Skin of body (tissue), 2 donors: Measurements from ENCODE around the gene SART3. TPM values are rescaled to one million over a fixed set of nuclear protein-coding genes. Genes with fewer than 3 reads are reported as not detected.
"Not testable (repeated sequence)": the region's sequence is repeated elsewhere in the genome, so short reads cannot be mapped to it uniquely, and the experiment has no call there.

Experiments used
- DNase-seq: peaks from one replicate; lab custom pipeline; 2025; lab: John Stamatoyannopoulos, UW
- total RNA-seq: library from RNA; depleted of rRNA; stranded (reverse); fragments of >200 nt; gene quantifications from one replicate; pipeline ENCODE4 v1.2.3, GENCODE V29; 2014

Gene SART3
- total RNA-seq, 1 donor from 2014 or later, result 88.6 TPM

DNA sequence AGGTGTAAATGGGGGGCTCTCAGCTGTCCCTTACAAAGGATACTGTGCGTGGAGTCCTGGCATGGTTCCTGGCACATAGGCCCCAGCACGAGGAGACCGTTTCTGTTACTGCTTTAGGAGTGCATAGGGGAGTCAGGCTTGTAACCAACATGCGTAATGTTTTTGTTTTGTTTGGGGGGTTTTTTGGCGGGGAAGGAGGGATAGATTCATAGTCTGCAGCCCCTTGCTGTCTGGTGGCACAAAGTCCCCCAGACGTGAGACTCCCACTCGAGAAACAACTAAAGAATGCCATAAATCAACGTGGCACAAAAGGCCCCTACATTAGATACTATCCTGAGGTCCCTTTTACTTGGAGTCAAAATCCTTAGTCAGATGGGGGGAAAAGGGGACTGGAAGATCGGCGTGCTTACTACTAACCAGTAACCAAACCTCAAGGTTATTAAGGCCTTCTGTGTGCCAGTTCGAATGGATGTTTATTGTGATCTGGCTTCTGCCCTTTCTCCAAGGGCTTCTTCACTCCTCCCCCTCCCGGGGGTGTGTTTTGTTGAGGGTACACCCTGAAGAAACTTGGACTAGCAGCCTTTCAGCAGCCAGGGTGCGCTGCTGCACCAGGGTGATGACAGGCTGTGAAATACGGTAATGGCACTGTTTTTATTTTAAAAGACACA is 2.3 kb upstream of the SART3 start:
- DNase-seq, result peak; percentile 79

DNA sequence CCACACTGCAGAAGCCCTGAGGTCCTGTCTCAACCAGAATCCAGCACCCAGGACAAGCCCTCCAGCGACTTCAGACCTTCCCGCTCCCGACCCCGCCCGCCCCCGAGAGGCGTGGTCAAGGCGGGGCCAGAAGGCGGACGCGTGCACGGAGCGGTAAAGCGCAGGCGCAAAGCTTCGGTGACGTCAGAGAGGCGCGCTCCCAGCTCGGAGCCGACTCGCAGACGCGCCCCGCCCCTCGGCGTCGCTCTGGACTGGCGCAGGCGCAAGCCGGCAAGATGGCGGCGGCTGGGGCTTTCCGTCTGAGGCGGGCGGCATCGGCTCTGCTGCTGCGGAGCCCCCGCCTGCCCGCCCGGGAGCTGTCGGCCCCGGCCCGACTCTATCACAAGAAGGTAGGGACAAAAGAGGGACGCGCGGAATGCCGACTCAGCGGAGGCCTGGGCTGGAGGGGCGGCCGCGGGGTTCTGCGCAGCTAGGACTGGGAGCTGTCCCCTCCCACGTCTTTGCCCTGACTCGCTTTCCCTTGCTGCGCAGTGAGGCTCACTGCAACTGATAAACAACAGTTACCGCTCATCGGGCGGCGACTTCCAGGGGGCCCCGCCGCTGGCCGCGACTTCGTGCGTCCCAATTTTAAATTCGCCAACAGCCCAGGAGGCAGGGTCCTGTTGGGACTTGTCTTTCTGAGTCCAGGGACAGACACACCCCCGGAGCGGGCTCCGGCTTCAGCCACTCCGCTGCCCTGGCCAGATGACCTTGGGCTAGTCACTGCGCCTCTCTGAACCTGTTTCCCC is 1.6 kb upstream of the SART3 start, which contains the start of gene ISCU:
ISCU (plus strand) TSS at position 249 of the 788 bp plus-strand sequence; CDS start at position 276, 27 bp downstream.
- DNase-seq, result peak; percentile 99

DNA sequence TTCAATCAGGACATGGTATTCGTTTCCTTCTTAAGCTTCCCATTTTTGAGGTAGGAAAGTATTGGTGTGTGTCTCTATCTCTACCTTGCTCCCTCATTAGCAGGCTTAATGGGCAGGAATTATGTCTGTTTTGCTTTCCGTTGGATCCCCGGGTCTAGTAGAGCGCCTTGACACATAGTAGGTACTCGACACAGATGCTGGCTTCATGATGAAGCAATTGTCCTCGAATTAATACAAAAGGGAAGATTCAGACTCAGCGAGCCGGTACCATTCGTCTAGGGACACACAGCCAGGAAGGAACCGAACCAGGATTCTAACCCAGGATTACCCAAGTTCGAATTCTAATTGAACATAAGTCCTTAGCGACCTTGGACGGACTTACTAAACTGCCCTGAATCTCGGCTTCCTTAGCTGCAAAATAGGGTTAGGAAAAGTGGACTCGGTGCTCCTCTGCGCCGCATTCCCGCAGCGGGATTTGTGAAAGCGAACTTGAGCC is 927 bp upstream of the SART3 start:
- peak; percentile 80 for DNase-seq

GRCh38 chr12:108560321-108560721 is 652 bp downstream of the SART3 start:
- no peak for DNase-seq

GRCh38 chr12:108559748-108560147 is 1.2 kb downstream of the SART3 start:
- no peak for DNase-seq

- DNase-seq, result no peak
Observed at GRCh38 chr12:108559007-108559655, 1.8 kb downstream of the SART3 start.

DNA sequence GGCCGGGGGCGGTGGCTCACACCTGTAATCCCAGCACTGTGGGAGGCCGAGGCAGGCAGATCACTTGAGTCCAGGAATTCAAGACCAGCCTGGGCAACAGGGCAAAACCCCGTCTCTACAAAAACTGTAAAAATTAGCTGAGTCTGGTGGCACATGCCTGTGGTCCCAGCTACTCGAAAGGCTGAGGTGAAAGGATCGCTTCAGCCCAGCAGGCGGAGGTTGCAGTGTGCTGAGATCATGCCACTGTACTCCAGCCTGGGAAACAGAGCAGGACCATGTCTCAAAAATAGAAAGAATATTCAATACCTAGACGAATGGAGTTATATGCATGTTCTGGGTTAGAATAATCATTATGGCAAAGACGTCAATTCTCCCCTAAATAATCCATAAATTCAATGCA is 5.6 kb downstream of the SART3 start:
- DNase-seq, result not testable (repeated sequence)

DNA sequence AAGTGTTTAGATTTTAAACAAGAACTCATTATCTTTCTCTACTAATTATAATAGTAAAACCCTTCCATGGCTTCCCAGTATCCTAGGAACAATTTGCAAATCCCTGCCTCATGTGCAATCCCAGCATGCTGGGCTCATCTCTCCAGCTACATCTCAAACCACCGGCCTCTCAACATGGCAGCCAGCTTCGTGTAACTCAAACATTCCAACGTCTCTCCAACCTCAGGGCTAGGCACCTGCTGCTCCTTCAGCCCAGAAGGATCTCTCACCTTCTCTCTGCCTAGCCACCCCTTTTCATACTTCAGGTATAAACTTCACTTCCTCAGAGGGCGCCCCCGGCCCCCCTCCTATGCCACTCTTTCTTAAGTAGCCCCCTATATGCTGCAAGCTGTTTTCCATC is 7.2 kb downstream of the SART3 start:
- no peak for DNase-seq

DNA sequence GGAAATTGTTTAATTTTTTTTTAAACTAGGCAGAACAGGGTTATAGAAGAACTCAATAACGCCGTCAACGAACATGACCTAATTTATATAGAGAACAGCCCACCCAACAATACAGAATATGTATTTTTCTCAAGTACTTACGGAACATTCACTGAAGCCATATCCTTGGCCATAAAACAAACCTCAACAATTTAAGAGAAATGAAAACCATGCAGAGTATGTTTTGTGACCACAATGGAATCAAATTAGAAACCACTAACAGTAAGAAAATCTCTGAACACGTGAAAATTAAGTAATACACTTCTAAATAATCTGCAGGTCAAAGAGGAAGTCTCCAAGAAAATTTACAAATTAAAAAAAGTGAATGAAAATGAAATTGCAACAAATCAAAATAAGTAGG is 9.4 kb downstream of the SART3 start:
- no peak for DNase-seq

DNA sequence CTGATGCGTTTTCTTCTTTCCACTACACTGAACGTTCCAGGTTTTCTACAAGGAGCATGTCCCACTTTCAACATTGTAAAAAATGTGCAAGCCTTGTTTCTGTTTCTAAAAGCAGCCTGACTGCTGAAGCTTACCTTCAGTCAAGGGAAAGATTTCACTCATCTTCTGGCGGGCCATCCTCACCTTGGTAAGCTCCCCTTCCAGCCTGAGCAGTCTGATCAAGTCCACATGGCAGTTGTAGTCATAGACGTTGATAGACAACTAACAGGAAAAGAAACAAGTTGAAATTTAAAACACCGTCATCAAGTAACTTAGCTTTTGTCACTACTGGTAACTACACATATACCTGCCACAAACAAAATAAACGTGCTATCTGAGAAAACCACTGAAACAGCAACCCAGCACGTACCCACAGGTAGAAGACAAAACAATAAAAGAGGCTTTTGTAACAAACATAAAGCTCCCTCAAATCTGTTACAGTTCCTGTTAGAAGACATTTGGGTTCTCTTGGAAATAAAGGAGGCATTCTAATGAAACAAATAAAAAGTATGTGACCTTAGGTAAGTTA is 11.9 kb downstream of the SART3 start:
- no peak for DNase-seq

DNA sequence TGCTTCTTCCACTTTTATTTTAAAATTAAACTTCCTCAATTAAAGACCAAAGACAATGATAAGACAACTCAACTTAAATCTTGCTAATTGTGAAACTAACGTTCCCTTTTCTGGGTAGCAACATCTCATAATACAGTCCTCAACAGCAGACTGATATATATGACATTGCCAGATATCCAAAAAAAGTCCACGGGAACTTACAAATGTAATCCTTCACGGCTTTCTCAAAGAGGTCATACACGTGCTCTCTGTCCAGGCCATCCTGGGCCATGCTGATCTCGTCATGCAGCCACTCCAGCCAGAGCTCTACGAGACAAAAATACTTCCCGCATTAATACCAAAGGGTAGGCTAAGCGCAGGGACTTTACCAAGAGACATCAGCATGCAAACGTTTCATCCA is 13.3 kb downstream of the SART3 start:
- no peak for DNase-seq

GRCh38 chr12:108543652-108544051 is 17.3 kb downstream of the SART3 start:
- DNase-seq, result peak; percentile 69

DNA sequence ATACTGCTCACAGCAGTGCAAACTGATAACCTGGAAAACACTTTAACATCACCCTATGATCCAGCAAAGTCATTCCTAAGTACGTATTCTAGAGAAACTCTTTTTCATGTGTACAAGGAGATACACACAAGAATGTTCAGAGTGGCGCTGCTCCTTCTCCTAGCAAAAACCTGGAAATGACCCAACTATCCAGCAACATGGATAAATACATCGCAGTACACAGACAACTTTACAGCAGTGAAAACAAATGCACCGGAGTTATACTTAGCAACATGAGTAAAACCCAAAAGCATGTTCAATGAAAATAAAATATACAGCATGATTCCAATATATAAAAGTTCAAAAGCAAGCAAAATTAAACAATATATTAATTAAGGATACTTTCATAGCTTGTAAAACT is 18.7 kb downstream of the SART3 start:
- DNase-seq, result peak; percentile 11

DNA sequence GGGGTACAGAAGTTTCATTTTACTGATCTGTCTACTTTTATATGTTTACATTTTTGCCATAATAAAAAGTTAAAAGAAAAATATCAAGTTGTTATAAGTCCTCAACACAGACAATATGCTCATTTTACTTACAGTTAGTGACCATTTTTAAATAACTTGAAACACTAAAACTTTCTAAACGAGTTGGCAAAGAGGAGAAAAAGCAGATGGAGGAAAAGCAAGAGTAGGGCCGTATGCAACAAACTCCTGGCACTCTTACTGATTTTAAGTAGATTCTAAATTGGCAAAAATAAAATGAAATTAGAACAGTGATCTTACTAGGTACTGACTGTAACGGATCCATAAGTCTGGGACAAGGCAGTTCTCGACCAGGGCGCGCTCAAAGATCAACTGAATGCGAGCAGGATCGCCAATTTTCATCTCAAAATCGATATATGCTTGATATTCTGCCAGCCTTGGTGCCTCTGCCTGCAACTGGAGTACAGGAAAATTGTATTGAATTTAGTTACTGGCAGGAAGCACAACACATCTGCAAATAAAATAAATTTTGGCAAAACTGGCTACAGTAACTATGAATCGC is 22.3 kb downstream of the SART3 start:
- DNase-seq, result no peak

DNA sequence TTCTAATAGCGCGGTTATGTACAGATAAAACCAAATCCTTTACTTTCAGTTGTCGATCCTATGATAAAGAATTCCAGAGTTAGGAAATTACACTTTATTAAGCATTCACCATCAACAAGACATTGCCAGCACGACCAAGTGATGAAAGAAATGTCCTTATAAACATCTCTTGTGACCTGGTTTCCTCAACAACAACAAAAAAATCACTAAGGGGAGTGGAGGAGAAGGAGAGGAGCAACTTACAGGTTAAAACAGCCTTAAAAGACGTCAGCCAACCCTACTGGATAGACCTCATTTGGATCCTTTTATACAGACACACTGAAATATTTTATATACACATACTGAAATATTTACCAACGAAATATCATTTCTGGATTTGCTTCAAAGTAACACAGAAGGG is 22.8 kb downstream of the SART3 start:
- DNase-seq, result no peak

DNA sequence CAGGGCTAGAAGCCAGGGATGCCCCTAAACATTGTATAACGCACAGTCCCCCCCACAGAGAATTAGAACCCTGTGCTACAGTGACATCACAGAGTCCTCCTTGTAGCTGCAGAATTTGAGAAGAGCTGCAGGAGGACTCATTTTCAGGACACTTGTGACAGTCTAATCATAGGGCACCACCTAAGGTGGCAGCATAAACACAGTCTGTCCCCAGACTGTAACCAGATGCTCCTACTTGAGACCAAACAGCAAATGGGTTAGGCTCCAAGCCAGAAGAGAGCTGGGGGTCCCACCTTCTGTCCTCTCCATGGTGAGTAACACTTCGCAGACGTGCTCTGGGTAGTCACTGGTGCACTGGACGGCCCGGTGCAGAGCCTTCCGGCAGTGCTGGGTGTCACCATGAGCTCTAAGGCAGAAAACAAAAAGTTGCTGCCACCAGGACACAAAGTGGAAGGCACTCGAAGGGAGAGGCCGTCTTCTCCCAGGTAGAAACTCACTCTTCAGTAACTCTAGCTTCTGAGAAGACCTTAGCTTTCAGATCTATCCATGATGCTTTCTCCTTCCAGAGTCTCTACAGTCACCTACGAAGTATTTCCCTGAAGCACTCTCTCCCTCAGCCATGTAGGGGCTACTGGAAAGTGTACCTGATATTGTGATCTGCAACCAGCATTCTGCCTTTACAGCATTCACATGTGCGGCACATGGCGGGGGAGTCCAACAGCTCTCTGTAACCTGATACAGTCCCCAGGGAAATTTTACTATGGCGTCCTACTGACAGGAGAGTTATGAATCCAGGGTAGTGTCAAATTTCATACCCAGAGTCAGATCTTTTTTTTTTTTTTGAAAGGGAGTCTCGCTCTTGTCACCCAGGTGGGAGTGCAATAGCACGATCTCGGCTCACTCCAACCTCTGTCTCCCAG is 28.8 kb downstream of the SART3 start:
- DNase-seq, result no peak

- no peak for DNase-seq
Observed at GRCh38 chr12:108530161-108530560, 30.8 kb downstream of the SART3 start.

DNA sequence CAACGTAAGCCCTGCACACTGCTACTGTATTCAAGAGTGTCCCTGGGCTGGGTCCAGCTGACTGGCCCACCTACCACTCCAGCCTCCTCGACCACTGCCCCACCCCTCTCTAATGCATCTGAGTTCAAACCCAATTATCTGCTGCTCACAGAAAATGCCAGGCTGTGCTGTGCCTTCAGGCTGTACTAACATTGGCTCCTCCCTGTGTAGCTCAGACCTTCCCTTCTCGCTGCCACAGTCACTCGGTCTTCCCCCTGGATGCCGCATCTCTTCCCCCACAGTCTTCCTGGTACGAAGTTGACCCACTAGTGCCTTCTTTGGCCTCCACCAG is 33.8 kb downstream of the SART3 start:
- no peak for DNase-seq

- DNase-seq, result no peak
Observed at GRCh38 chr12:108526482-108527165, 34.3 kb downstream of the SART3 start.

DNA sequence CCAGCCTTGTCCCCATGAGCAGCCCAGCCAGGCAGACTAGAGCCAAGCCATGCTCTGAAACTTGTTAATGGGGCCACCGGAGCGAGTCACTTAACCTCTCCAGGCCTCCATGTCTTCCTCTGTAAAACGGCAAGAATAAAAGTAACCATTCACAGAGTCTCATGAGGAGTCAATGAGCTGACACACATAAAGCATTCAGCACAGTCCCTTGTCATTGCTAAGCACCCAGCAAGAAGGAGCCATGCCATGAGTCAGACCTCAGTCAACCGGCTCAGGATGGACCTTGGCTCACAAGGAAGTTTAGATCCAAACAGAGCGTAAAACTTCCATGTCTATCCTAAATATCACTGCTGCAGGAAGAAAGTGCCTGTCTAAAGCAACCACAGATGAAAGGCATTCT is 35.3 kb downstream of the SART3 start:
- no peak for DNase-seq
